Epithelial cell of esophagus (primary cell): Measurements from ENCODE around the gene TEX2.

Source experiments
- DNase-seq: peaks from one replicate; pipeline ENCODE4 v3.0.0; 2010; ENCODE audit warnings: low read depth
- H3K4me3 ChIP-seq: 2 replicates; pipeline ENCODE4 v1.5.1; 2011; ENCODE audit warnings: mild to moderate bottlenecking, low read length, control low read depth
- TF ChIP-seq, protein P1 (sequence below): IDR thresholded peaks from 2 replicates; pipeline ENCODE4 v1.5.1; 2011; ENCODE audit warnings: low read depth, mild to moderate bottlenecking, low read length, control low read depth, inconsistent platforms; ENCODE audit not compliant: insufficient read depth; ENCODE audit errors: missing control alignments

TEX2 gene

DNA sequence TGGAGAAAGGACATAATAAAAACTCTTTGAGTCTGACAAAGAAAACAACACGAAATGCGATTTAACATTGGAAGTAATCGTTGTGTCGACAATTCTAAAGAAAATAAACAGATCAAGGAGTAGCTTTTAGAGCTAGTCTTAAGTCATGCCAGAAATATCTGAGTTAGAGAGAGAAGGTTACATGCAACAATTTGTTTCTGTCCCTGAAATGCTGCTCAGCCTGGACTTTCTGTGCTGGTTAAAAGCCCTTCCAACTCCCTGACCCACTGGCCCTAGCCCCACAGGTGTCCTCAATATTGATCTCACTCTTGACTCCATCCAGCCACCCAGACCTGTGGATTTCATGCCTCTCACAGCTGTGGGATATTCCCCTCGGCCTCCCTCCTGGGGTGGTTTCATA, 33.2 kb upstream of the TEX2 start:
- no peak for DNase-seq
- TF ChIP-seq, protein P1, sequence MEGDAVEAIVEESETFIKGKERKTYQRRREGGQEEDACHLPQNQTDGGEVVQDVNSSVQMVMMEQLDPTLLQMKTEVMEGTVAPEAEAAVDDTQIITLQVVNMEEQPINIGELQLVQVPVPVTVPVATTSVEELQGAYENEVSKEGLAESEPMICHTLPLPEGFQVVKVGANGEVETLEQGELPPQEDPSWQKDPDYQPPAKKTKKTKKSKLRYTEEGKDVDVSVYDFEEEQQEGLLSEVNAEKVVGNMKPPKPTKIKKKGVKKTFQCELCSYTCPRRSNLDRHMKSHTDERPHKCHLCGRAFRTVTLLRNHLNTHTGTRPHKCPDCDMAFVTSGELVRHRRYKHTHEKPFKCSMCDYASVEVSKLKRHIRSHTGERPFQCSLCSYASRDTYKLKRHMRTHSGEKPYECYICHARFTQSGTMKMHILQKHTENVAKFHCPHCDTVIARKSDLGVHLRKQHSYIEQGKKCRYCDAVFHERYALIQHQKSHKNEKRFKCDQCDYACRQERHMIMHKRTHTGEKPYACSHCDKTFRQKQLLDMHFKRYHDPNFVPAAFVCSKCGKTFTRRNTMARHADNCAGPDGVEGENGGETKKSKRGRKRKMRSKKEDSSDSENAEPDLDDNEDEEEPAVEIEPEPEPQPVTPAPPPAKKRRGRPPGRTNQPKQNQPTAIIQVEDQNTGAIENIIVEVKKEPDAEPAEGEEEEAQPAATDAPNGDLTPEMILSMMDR, result no peak
- H3K4me3 ChIP-seq, result no peak overlapping the region

DNA sequence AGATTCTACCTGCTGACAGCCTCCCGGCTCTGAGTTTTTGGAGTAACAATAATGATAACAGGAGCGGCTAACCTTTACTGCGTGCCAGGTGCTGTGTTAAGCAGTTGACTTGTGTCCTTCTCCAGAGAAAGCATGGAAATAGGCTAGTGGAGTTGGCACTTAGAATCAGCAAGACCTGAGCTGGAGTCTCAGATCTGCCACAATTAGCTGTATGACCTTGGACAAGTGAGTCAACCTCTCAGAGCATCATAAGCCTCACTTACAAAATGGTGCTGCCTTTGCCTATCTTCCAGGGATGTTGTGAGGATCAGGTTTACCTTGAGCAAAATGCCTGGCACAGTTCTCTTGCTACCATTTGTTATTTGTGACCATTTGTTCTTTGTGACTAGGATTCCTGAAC, 32.1 kb upstream of the TEX2 start:
- TF ChIP-seq, protein P1, result no peak

DNA sequence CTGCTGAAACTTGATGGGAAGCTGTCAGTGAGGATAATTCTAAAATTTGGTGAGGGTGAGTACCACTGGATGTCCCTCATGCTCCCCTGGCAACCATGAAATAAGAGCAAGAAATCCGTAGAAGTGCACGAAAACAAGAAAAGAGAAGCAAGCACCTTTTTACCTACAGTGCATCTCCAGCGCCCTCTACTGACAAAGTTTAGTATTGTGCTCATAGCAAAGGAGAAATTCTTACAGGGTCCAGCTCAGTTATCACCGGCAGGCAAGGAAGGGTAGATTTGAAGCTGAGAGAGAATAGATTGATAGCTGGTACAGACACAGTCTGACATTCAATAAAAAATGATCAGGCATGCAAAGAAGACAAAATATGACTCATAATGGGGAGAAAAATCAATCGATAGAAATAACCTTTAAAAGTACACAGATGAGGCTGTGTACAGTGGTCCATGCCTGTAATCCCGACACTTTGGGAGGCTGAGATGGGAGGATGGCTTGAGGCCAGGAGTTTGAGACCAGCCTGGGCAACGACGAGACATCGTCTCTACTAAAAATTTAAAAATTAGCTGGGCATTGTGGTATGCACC, 28.3 kb upstream of the TEX2 start:
- no peak overlapping the region for H3K4me3 ChIP-seq
- DNase-seq, result peak; percentile 13
- TF ChIP-seq, protein P1, result peak; percentile 41

More for the DNA sequence above, 32.1 kb upstream of the TEX2 start:
- H3K4me3 ChIP-seq, result no peak overlapping the region
- no peak for DNase-seq

DNA sequence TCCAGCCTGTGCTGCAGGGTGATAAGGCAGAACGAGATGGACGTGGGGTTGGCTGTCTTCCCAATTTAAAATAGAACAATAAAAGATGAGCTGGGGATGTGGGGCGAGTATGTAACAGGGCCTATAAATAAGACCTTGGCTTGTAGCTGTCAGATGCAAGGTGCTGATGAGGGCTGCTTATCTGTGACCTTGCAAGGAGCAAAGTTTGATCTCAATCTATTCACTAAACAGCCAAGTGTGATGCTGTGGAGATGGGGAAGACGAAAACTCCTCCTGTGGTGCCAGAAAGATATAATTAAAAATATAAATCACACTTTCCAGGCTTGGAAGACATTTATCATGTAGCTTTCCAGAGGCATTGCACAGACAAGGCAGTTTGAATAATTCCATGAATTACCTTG, 26.7 kb upstream of the TEX2 start:
- DNase-seq, result no peak
- TF ChIP-seq, protein P1, result no peak
- H3K4me3 ChIP-seq, result no peak overlapping the region

DNA sequence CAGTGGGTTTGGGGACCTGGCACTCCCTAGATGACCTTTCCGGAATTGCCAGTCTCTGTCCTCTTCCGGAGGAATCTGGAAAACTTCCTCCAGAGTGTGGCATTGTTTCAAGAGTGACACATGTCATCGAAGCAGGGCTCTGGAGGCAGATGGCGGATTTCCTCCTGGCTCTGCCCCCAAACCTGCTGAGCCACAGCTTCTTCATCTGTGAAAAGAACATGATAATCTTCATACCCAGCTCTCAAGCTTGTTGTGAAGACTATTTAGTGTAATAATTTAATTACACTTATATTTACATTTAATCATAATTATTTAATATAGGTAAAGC, 19.7 kb upstream of the TEX2 start:
- TF ChIP-seq, protein P1, result no peak
- no peak overlapping the region for H3K4me3 ChIP-seq
- no peak for DNase-seq

DNA sequence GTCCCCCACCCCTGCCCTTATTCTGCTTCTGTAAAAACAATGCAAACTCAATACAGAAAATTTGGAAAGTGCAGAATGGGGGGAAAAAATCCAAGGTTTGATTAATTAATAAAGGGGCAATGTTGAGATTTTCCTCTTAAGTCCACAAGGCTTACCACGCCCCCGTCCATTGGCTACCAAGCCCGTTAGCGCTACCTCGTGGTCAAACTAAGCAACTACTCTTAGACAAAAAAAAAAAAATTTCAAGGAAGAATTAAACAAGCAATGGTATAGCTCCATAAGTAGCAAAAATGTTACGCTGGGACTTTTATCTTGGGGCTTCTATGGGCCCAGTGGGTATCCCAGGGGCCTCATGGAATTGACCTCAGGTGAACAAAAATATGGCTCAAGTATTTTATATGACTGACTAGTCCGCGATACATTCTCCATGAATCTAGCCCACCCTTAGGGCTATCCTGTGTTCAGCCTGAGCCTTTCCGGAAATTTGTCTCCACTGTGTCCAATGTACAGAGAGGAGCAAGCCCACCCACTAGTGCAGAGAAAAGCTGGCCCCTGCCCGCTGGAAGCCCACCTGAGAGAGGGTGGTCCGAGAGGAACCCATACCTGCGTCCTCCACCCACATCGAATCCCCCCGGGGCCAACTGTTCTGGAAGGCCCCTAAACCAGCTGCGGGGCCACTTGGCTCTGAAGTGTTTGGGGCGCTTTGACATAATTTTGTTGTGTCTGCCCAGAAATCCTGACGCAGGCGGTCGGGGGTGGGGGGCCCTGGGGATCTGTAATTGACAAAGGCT, 19.1 kb upstream of the TEX2 start:
- TF ChIP-seq, protein P1, result peak; percentile 89
- DNase-seq, result peak; percentile 82
- H3K4me3 ChIP-seq, result no peak overlapping the region

DNA sequence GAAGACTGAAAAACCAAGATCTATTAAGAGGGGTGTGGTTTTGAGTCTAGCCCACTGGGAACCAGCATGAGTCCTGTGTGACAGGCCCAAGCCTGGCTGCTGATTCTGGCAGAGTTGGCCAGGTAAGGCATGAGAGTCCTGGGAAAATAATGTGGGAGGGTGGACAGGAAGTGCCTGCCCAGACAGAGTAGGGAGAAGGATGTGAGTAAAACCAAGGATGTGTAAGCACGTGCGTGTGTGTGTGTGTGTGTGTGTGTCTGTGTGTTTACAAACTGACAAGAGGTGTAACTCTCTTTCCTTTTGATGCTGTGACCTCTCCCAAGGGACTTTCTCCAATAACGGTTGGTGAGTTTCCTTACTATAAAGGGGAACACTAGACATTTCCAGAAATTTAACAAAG, 15.6 kb upstream of the TEX2 start:
- TF ChIP-seq, protein P1, result no peak
- H3K4me3 ChIP-seq, result no peak overlapping the region
- DNase-seq, result peak; percentile 96
